Measurements from ENCODE around the gene PTPRG. TPM values are rescaled to one million over a fixed set of nuclear protein-coding genes. Genes with fewer than 3 reads are reported as not detected.

The PTPRG gene
- total and polyA plus RNA-seq, 2 donors (not counting 3 experiments of a cell fraction or from before 2014, with no cell fraction given): 8.9 to 39.1 TPM

GRCh38 chr3:61595826-61596225, 34.5 kb downstream of the PTPRG start:
- no peak for FAIRE-seq
- peaks cover 5% of the 10 kb centered on the region for H3K79me2 ChIP-seq (ENCODE audit: control insufficient read depth, insufficient read depth, low read length)
- no peaks in the 10 kb centered on the region for H3K27me3 ChIP-seq (ENCODE audit: control insufficient read depth in 2 of 2, insufficient read depth in 2 of 2, low read length in 2 of 2)
- no peak for TF ChIP-seq EZH2 (IDR thresholded peaks at IDR 0.05; ENCODE audit: borderline replicate concordance, low read depth, low read length, severe bottlenecking)
- TF ChIP-seq CTCF (IDR thresholded peaks at IDR 0.05; ENCODE audit: extremely low read depth in 1 of 2, insufficient read depth in 1 of 2, low read depth in 1 of 2, low read length in 2 of 2): no peak
- TF ChIP-seq POLR2AphosphoS5 (IDR thresholded peaks at IDR 0.05; ENCODE audit: insufficient read depth, low read depth, low read length): no peak
- no peak for TF ChIP-seq MAX (IDR thresholded peaks at IDR 0.05; ENCODE audit: insufficient read depth, insufficient read length)
- TF ChIP-seq POLR2A (IDR thresholded peaks at IDR 0.05; ENCODE audit: low read depth, low read length): no peak
- H3K36me3 ChIP-seq (ENCODE audit: control insufficient read depth in 2 of 2, extremely low read depth in 1 of 2, insufficient read depth in 2 of 2, low read length in 2 of 2): no peaks in the 10 kb centered on the region
- ChIA-PET CTCF (interaction anchor here (0.7 to 1.6 kb wide), 3 partner anchors 12 to 593 kb away, joined by 3 read pairs; no protein-coding TSS in a partner anchor), POLR2A (no interaction called here)
- intact Hi-C loops (cut with micrococcal nuclease) (no loop called here), dilution Hi-C loops (cut with MboI; ENCODE audit: extremely low pct_ligation_motif_present, low sequenced_read_pairs) (no loop called here)
- H2AFZ ChIP-seq (ENCODE audit: low read depth, low read length): no peak overlapping the region
- no peaks in the 10 kb centered on the region for H3K9me3 ChIP-seq (replicated peaks; ENCODE audit: control insufficient read depth, insufficient read depth, low read length)
- no TSS peak for BruUV-seq (replicated peaks)
- no peaks in the 10 kb centered on the region for H3K9me1 ChIP-seq (replicated peaks; ENCODE audit: control insufficient read depth, extremely low read depth, insufficient read depth, low read length)
- no peak overlapping the region for H3K4me2 ChIP-seq (ENCODE audit: insufficient read depth, low read length)
- H3K9ac ChIP-seq (replicated peaks; ENCODE audit: extremely low read depth, insufficient read depth, low read length): no peak overlapping the region
- no peak overlapping the region for H3K27ac ChIP-seq (ENCODE audit: insufficient read depth, low read depth, low read length)
- DNase-seq (ENCODE audit: low read depth, low spot score): no peak
- H4K20me1 ChIP-seq (replicated peaks; ENCODE audit: control insufficient read depth, extremely low read depth, insufficient read depth, low read length): no peaks in the 10 kb centered on the region
- H3K4me3 ChIP-seq (replicated peaks in 1 of 3; ENCODE audit: insufficient read depth in 1 of 3, low read depth in 1 of 3, low read length in 3 of 3): no peak overlapping the region
- no peaks in the 10 kb centered on the region for H3K4me1 ChIP-seq (ENCODE audit: control insufficient read depth, extremely low read depth, insufficient read depth, low read length)

GRCh38 chr3:61597906-61598305, 36.5 kb downstream of the PTPRG start:
- H2AFZ ChIP-seq (ENCODE audit: low read depth, low read length): no peak overlapping the region
- H3K9me1 ChIP-seq (replicated peaks; ENCODE audit: control insufficient read depth, extremely low read depth, insufficient read depth, low read length): no peaks in the 10 kb centered on the region
- no peaks in the 10 kb centered on the region for H3K36me3 ChIP-seq (ENCODE audit: control insufficient read depth in 2 of 2, extremely low read depth in 1 of 2, insufficient read depth in 2 of 2, low read length in 2 of 2)
- H3K9ac ChIP-seq (replicated peaks; ENCODE audit: extremely low read depth, insufficient read depth, low read length): no peak overlapping the region
- no peaks in the 10 kb centered on the region for H4K20me1 ChIP-seq (replicated peaks; ENCODE audit: control insufficient read depth, extremely low read depth, insufficient read depth, low read length)
- DNase-seq (ENCODE audit: low read depth, low spot score) (no peak), FAIRE-seq (no peak)
- intact Hi-C loops (cut with micrococcal nuclease): no loop called here
- no peaks in the 10 kb centered on the region for H3K4me1 ChIP-seq (ENCODE audit: control insufficient read depth, extremely low read depth, insufficient read depth, low read length)
- H3K9me3 ChIP-seq (replicated peaks; ENCODE audit: control insufficient read depth, insufficient read depth, low read length): no peaks in the 10 kb centered on the region
- ChIA-PET POLR2A (no interaction called here), CTCF (no interaction called here)
- H3K27me3 ChIP-seq (ENCODE audit: control insufficient read depth in 2 of 2, insufficient read depth in 2 of 2, low read length in 2 of 2): no peaks in the 10 kb centered on the region
- H3K4me2 ChIP-seq (ENCODE audit: insufficient read depth, low read length): no peak overlapping the region
- peaks cover 2% of the 10 kb centered on the region for H3K79me2 ChIP-seq (ENCODE audit: control insufficient read depth, insufficient read depth, low read length)
- TF ChIP-seq POLR2A (IDR thresholded peaks at IDR 0.05; ENCODE audit: low read depth, low read length): no peak
- no peak for TF ChIP-seq FOS (IDR thresholded peaks at IDR 0.05; ENCODE audit: borderline replicate concordance, insufficient read depth, low read length)
- TF ChIP-seq GATA2 (IDR thresholded peaks at IDR 0.05; ENCODE audit: insufficient read depth, insufficient read length, low read depth, low read length): no peak
- TF ChIP-seq EZH2 (IDR thresholded peaks at IDR 0.05; ENCODE audit: borderline replicate concordance, low read depth, low read length, severe bottlenecking): no peak
- no peak for TF ChIP-seq JUN (IDR thresholded peaks at IDR 0.05; ENCODE audit: borderline replicate concordance, insufficient read depth, insufficient read length, low read depth)
- no peak for TF ChIP-seq MYC (IDR thresholded peaks at IDR 0.05; ENCODE audit: low read depth, low read length)
- no peak for TF ChIP-seq MAX (IDR thresholded peaks at IDR 0.05; ENCODE audit: insufficient read depth, insufficient read length)
- no peak for TF ChIP-seq CTCF (IDR thresholded peaks at IDR 0.05; ENCODE audit: extremely low read depth in 1 of 2, insufficient read depth in 1 of 2, low read depth in 1 of 2, low read length in 2 of 2)
- no peak for TF ChIP-seq POLR2AphosphoS5 (IDR thresholded peaks at IDR 0.05; ENCODE audit: insufficient read depth, low read depth, low read length)
- dilution Hi-C loops (cut with MboI; ENCODE audit: extremely low pct_ligation_motif_present, low sequenced_read_pairs): no loop called here
- no peak overlapping the region for H3K4me3 ChIP-seq (replicated peaks in 1 of 3; ENCODE audit: insufficient read depth in 1 of 3, low read depth in 1 of 3, low read length in 3 of 3)
- BruUV-seq (replicated peaks): no TSS peak
- H3K27ac ChIP-seq (ENCODE audit: insufficient read depth, low read depth, low read length): no peak overlapping the region
